K562 (cell line): ENCODE data around the gene NRXN3. TPM values are rescaled to one million over a fixed set of nuclear protein-coding genes. Genes with fewer than 3 reads are reported as not detected.

Source experiments
- GABPB1 ChIP-seq: sonication (generic); formaldehyde crosslinking; IDR thresholded peaks from 2 replicates; pipeline ENCODE4 v1.8.0; 2022; ENCODE audit warnings: mild to moderate bottlenecking, missing genetic modification reagents
- GATAD2A ChIP-seq: fragments of 450-650 bp; IDR thresholded peaks from 2 replicates; pipeline ENCODE4 v1.6.1; 2017
- JUN ChIP-seq, 2 experiments: sonication (generic) in 1 of 2; formaldehyde crosslinking in 1 of 2; IDR thresholded peaks; 2 replicates each; pipeline versions ENCODE4 v1.6.1 to v1.8.0; 2012 to 2022; ENCODE audit warnings: borderline replicate concordance in 2 of 2, mild to moderate bottlenecking in 2 of 2, improper control_type of control experiment in 1 of 2, low read depth in 1 of 2, low read length in 1 of 2, missing genetic modification reagents in 1 of 2
- NR4A1 ChIP-seq, 2 experiments: fragments of 250-450 bp in 1 of 2; fragments of 450-650 bp in 1 of 2; sonication (Bioruptor Pico) in 1 of 2; IDR thresholded peaks; 2 replicates each; pipeline versions ENCODE4 v1.4.0 to v1.6.1; 2016 to 2020; ENCODE audit warnings: mild to moderate bottlenecking in 2 of 2, missing compliant biosample characterization in 1 of 2, missing genetic modification characterization in 1 of 2, moderate library complexity in 1 of 2
- ZSCAN29 ChIP-seq: fragments of 450-650 bp; IDR thresholded peaks from 2 replicates; pipeline ENCODE4 v1.6.1; 2017
- polyA plus RNA-seq, 8 experiments: library from polyadenylated mRNA; depleted of rRNA in 4 of 8; stranded (reverse) in 5 of 8; unstranded in 3 of 8; fragments of >200 nt; fragmentation: Nextera tagmentation in 2 of 8; fragmentation: Illumina TruSeq in 1 of 8; extraction: Ambion mirVana in 2 of 8; extraction: Trizol in 1 of 8; gene quantifications; 2 replicates each; pipeline versions ENCODE4 v1.2.1 to v1.2.3, GENCODE V29; 2011 to 2014; ENCODE audit warnings: inconsistent platforms in 1 of 8, missing spikeins in 1 of 8
- total RNA-seq, 7 experiments: library from RNA; depleted of rRNA in 6 of 7; stranded (reverse); fragments of >200 nt in 6 of 7; fragmentation: Illumina TruSeq in 2 of 7; extraction: Trizol in 2 of 7; gene quantifications; 2 replicates each; pipeline versions ENCODE4 v1.2.1 to v1.2.3, GENCODE V29; 2011 to 2021; ENCODE audit warnings: low replicate concordance in 1 of 7
- TF ChIP-seq, protein P1 (sequence below): fragments of 450-650 bp; IDR thresholded peaks from 2 replicates; pipeline ENCODE4 v1.6.1; 2016; ENCODE audit warnings: low read depth

NRXN3 gene
- total and polyA plus RNA-seq, 9 of the 15 experiments (the other 6 are each of a cell fraction or from before 2014, with no cell fraction given): 0.09 TPM; not detected in 8

DNA sequence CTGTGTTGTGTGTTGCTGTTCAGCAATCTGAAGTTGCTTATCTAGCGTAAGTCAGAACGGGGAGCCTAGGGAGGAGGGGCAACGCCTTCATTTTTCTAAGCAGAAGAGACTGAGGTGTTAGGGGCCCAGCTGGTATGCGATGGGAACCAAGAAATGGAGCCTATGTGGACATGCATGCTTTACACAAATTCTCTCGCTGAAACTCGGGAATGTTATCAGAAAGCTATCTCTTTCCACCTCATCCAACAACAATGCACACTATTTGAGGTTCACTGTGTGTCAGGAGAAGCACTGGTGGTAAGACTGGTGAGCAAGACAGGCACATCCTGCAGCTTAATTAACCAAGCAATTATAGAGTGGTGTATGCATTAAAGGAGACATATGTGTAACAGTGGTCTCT is 89.7 kb downstream of the NRXN3 start (continued):
- TF ChIP-seq, protein P1, sequence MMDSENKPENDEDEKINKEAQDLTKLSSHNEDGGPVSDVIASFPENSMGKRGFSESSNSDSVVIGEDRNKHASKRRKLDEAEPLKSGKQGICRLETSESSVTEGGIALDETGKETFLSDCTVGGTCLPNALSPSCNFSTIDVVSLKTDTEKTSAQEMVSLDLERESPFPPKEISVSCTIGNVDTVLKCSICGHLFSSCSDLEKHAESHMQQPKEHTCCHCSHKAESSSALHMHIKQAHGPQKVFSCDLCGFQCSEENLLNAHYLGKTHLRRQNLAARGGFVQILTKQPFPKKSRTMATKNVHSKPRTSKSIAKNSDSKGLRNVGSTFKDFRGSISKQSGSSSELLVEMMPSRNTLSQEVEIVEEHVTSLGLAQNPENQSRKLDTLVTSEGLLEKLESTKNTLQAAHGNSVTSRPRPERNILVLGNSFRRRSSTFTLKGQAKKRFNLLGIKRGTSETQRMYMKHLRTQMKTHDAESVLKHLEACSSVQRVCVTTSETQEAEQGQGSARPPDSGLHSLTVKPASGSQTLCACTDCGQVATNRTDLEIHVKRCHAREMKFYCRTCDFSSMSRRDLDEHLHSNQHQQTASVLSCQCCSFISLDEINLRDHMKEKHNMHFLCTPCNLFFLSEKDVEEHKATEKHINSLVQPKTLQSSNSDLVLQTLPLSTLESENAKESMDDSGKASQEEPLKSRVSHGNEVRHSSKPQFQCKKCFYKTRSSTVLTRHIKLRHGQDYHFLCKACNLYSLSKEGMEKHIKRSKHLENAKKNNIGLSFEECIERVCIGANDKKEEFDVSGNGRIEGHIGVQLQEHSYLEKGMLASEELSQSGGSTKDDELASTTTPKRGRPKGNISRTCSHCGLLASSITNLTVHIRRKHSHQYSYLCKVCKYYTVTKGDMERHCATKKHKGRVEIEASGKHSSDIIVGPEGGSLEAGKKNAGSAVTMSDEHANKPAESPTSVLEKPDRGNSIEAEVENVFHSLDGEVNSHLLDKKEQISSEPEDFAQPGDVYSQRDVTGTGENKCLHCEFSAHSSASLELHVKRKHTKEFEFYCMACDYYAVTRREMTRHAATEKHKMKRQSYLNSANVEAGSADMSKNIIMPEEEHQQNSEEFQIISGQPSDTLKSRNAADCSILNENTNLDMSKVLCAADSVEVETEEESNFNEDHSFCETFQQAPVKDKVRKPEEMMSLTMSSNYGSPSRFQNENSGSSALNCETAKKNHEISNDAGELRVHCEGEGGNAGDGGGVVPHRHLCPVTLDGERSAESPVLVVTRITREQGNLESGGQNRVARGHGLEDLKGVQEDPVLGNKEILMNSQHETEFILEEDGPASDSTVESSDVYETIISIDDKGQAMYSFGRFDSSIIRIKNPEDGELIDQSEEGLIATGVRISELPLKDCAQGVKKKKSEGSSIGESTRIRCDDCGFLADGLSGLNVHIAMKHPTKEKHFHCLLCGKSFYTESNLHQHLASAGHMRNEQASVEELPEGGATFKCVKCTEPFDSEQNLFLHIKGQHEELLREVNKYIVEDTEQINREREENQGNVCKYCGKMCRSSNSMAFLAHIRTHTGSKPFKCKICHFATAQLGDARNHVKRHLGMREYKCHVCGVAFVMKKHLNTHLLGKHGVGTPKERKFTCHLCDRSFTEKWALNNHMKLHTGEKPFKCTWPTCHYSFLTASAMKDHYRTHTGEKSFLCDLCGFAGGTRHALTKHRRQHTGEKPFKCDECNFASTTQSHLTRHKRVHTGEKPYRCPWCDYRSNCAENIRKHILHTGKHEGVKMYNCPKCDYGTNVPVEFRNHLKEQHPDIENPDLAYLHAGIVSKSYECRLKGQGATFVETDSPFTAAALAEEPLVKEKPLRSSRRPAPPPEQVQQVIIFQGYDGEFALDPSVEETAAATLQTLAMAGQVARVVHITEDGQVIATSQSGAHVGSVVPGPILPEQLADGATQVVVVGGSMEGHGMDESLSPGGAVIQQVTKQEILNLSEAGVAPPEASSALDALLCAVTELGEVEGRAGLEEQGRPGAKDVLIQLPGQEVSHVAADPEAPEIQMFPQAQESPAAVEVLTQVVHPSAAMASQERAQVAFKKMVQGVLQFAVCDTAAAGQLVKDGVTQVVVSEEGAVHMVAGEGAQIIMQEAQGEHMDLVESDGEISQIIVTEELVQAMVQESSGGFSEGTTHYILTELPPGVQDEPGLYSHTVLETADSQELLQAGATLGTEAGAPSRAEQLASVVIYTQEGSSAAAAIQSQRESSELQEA: no peak
- TF ChIP-seq NR4A1 (CRISPR knock-in tag; IDR thresholded peaks at IDR 0.05) (no peak), NR4A1 (tag; IDR thresholded peaks at IDR 0.05) (no peak), GABPB1 (CRISPR knock-in tag) (no peak), JUN (IDR thresholded peaks at IDR 0.05; ENCODE audit: borderline replicate concordance, low read depth, low read length) (no peak), JUN (CRISPR knock-in tag; IDR thresholded peaks at IDR 0.05; ENCODE audit: borderline replicate concordance) (no peak), GATAD2A (no peak), ZSCAN29 (no peak)
